Activated CD4-positive, alpha-beta T cell treated with anti-CD3 and anti-CD28 coated beads, Interleukin-2, amount 10 ng/mL, durations not matched to agents 7 days and 5 days (primary cell): ENCODE data around the gene MACROD2. TPM values are rescaled to one million over a fixed set of nuclear protein-coding genes. Genes with fewer than 3 reads are reported as not detected.
A peak's percentile ranks its signal among the peaks of the same experiment; 100 is the strongest.

ENCODE experiments used
- CTCF ChIA-PET: fragments of 350-600 bp; sonication (Branson Sonifier 250); formaldehyde crosslinking; loops from one replicate; lab custom pipeline; 2021; ENCODE audit warnings: antibody characterized with exemption; lab: Charles Lee
- POLR2A ChIA-PET: fragments of 350-600 bp; sonication (Branson Sonifier 250); formaldehyde crosslinking; loops from one replicate; lab custom pipeline; 2021; ENCODE audit warnings: antibody characterized with exemption; lab: Charles Lee
- DNase-seq: peaks from one replicate; pipeline ENCODE4 v3.0.0-alpha.2; 2020
- H3K27ac Mint-ChIP-seq: one replicate; pipeline ENCODE4 v1.8.0; 2021; ENCODE audit warnings: mild to moderate bottlenecking, moderate library complexity, mixed read lengths
- H3K27me3 Mint-ChIP-seq: one replicate; pipeline ENCODE4 v1.8.0; 2021; ENCODE audit warnings: mixed read lengths
- H3K36me3 Mint-ChIP-seq: one replicate; pipeline ENCODE4 v1.8.0; 2021; ENCODE audit warnings: low read depth, mixed read lengths
- H3K4me1 Mint-ChIP-seq: one replicate; pipeline ENCODE4 v1.8.0; 2021; ENCODE audit warnings: mixed read lengths
- H3K4me3 Mint-ChIP-seq: one replicate; pipeline ENCODE4 v1.8.0; 2021; ENCODE audit warnings: mild to moderate bottlenecking, moderate library complexity, mixed read lengths
- H3K9me3 Mint-ChIP-seq: one replicate; pipeline ENCODE4 v1.8.0; 2021; ENCODE audit warnings: mixed read lengths
- total RNA-seq, 2 experiments: library from RNA; stranded (reverse); gene quantifications; one replicate each; pipeline ENCODE4 v1.2.3, GENCODE V29; 2021

Gene MACROD2
- total RNA-seq, 2 experiments from 2014 or later, result not detected

- Mint-ChIP-seq H3K27me3 (no peaks in the 10 kb centered on the region), H3K27ac (no peak overlapping the region), H3K36me3 (no peaks in the 10 kb centered on the region), H3K4me1 (no peaks in the 10 kb centered on the region), H3K4me3 (no peak overlapping the region), H3K9me3 (peaks cover 3% of the 10 kb centered on the region)
- POLR2A ChIA-PET, result interaction anchor here (0.6 kb wide), 1 partner anchor 8 kb away, joined by 3 read pairs; no protein-coding TSS in a partner anchor
- CTCF ChIA-PET, result no interaction called here
- no peak for DNase-seq
These were observed 1240.3 kb downstream of the MACROD2 start for GRCh38 chr20:15235471-15236198.

- H3K9me3 Mint-ChIP-seq, result peaks cover 3% of the 10 kb centered on the region
- DNase-seq, result peak; percentile 7
- H3K27me3 Mint-ChIP-seq, result no peaks in the 10 kb centered on the region
- ChIA-PET POLR2A (no interaction called here), CTCF (interaction anchor here (0.6 kb wide), 1 partner anchor 1023 kb away, joined by 6 read pairs; no protein-coding TSS in a partner anchor)
- no peak overlapping the region for H3K4me3 Mint-ChIP-seq
- no peaks in the 10 kb centered on the region for H3K36me3 Mint-ChIP-seq
- no peak overlapping the region for H3K27ac Mint-ChIP-seq
- H3K4me1 Mint-ChIP-seq, result no peaks in the 10 kb centered on the region
These were observed 1241.5 kb downstream of the MACROD2 start for GRCh38 chr20:15236812-15237211.

- Mint-ChIP-seq H3K9me3 (no peaks in the 10 kb centered on the region), H3K27me3 (no peaks in the 10 kb centered on the region), H3K4me3 (no peak overlapping the region), H3K36me3 (no peaks in the 10 kb centered on the region), H3K4me1 (no peaks in the 10 kb centered on the region), H3K27ac (no peak overlapping the region)
- POLR2A ChIA-PET, result no interaction called here
- no peak for DNase-seq
- CTCF ChIA-PET, result no interaction called here
These were observed 1244.4 kb downstream of the MACROD2 start for GRCh38 chr20:15239542-15240206.

GRCh38 chr20:15240801-15241200 is 1245.5 kb downstream of the MACROD2 start:
- H3K9me3 Mint-ChIP-seq, result no peaks in the 10 kb centered on the region
- ChIA-PET CTCF (interaction anchor here (1.4 kb wide), 1 partner anchor 28 kb away, joined by 3 read pairs; no protein-coding TSS in a partner anchor), POLR2A (no interaction called here)
- no peak overlapping the region for H3K4me3 Mint-ChIP-seq
- no peaks in the 10 kb centered on the region for H3K4me1 Mint-ChIP-seq
- no peaks in the 10 kb centered on the region for H3K36me3 Mint-ChIP-seq
- no peaks in the 10 kb centered on the region for H3K27me3 Mint-ChIP-seq
- DNase-seq, result no peak
- H3K27ac Mint-ChIP-seq, result no peak overlapping the region

- Mint-ChIP-seq H3K27ac (no peak overlapping the region), H3K36me3 (no peaks in the 10 kb centered on the region), H3K4me3 (no peak overlapping the region), H3K27me3 (no peaks in the 10 kb centered on the region), H3K4me1 (no peaks in the 10 kb centered on the region), H3K9me3 (peaks cover 2% of the 10 kb centered on the region)
- POLR2A ChIA-PET, result no interaction called here
- DNase-seq, result no peak
- CTCF ChIA-PET, result interaction anchor here (1.4 kb wide), 1 partner anchor 29 kb away, joined by 3 read pairs; no protein-coding TSS in a partner anchor
These were observed 1246.4 kb downstream of the MACROD2 start for GRCh38 chr20:15241681-15242080.

GRCh38 chr20:15242773-15243172 is 1247.5 kb downstream of the MACROD2 start:
- Mint-ChIP-seq H3K27ac (no peak overlapping the region), H3K4me1 (no peaks in the 10 kb centered on the region), H3K4me3 (no peak overlapping the region), H3K9me3 (peaks cover 2% of the 10 kb centered on the region), H3K27me3 (no peaks in the 10 kb centered on the region), H3K36me3 (no peaks in the 10 kb centered on the region)
- POLR2A ChIA-PET, result no interaction called here
- CTCF ChIA-PET, result no interaction called here
- no peak for DNase-seq

- no peak overlapping the region for H3K4me3 Mint-ChIP-seq
- no peak for DNase-seq
- H3K4me1 Mint-ChIP-seq, result no peaks in the 10 kb centered on the region
- H3K9me3 Mint-ChIP-seq, result peaks cover 6% of the 10 kb centered on the region
- CTCF ChIA-PET, result no interaction called here
- no peaks in the 10 kb centered on the region for H3K36me3 Mint-ChIP-seq
- no peak overlapping the region for H3K27ac Mint-ChIP-seq
- H3K27me3 Mint-ChIP-seq, result no peaks in the 10 kb centered on the region
- POLR2A ChIA-PET, result no interaction called here
These were observed 1250.6 kb downstream of the MACROD2 start for GRCh38 chr20:15245896-15246295.

- Mint-ChIP-seq H3K4me3 (no peak overlapping the region), H3K27ac (no peak overlapping the region), H3K27me3 (no peaks in the 10 kb centered on the region), H3K36me3 (no peaks in the 10 kb centered on the region), H3K4me1 (no peaks in the 10 kb centered on the region), H3K9me3 (peaks cover 6% of the 10 kb centered on the region)
- ChIA-PET CTCF (no interaction called here), POLR2A (no interaction called here)
- DNase-seq, result no peak
These were observed 1253.5 kb downstream of the MACROD2 start for GRCh38 chr20:15248618-15249395.

- POLR2A ChIA-PET, result no interaction called here
- Mint-ChIP-seq H3K4me1 (no peaks in the 10 kb centered on the region), H3K9me3 (peaks cover 4% of the 10 kb centered on the region), H3K27ac (no peak overlapping the region), H3K4me3 (no peak overlapping the region), H3K36me3 (no peaks in the 10 kb centered on the region), H3K27me3 (no peaks in the 10 kb centered on the region)
- CTCF ChIA-PET, result no interaction called here
- DNase-seq, result no peak
These were observed 1255.9 kb downstream of the MACROD2 start for GRCh38 chr20:15251171-15251570.

- POLR2A ChIA-PET, result no interaction called here
- Mint-ChIP-seq H3K27me3 (no peaks in the 10 kb centered on the region), H3K27ac (no peak overlapping the region), H3K4me1 (no peaks in the 10 kb centered on the region), H3K36me3 (no peaks in the 10 kb centered on the region), H3K4me3 (no peak overlapping the region), H3K9me3 (peaks cover 4% of the 10 kb centered on the region)
- no peak for DNase-seq
- CTCF ChIA-PET, result interaction anchor here (0.6 kb wide), 1 partner anchor 333 kb away, joined by 5 read pairs; no protein-coding TSS in a partner anchor
These were observed 1257.0 kb downstream of the MACROD2 start for GRCh38 chr20:15252304-15252703.

- ChIA-PET POLR2A (no interaction called here), CTCF (no interaction called here)
- DNase-seq, result no peak
- Mint-ChIP-seq H3K4me3 (no peak overlapping the region), H3K9me3 (peaks cover 4% of the 10 kb centered on the region), H3K27me3 (no peaks in the 10 kb centered on the region), H3K27ac (no peak overlapping the region), H3K4me1 (no peaks in the 10 kb centered on the region), H3K36me3 (no peaks in the 10 kb centered on the region)
These were observed 1258.1 kb downstream of the MACROD2 start for GRCh38 chr20:15253431-15253830.

GRCh38 chr20:15256676-15257568 is 1261.6 kb downstream of the MACROD2 start:
- no peaks in the 10 kb centered on the region for H3K4me1 Mint-ChIP-seq
- H3K9me3 Mint-ChIP-seq, result no peaks in the 10 kb centered on the region
- ChIA-PET POLR2A (no interaction called here), CTCF (no interaction called here)
- H3K27ac Mint-ChIP-seq, result no peak overlapping the region
- no peaks in the 10 kb centered on the region for H3K27me3 Mint-ChIP-seq
- no peaks in the 10 kb centered on the region for H3K36me3 Mint-ChIP-seq
- DNase-seq, result no peak
- no peak overlapping the region for H3K4me3 Mint-ChIP-seq
